ENCODE results near the gene CFAP20DC. TPM values are rescaled to one million over a fixed set of nuclear protein-coding genes. Genes with fewer than 3 reads are reported as not detected.
"Not testable (repeated sequence)": the region's sequence is repeated elsewhere in the genome, so short reads cannot be mapped to it uniquely, and the experiment has no call there.

CFAP20DC gene
- polyA plus RNA-seq, 4 donors, result 0.28 to 0.65 TPM; not detected in 2

- WGBS, 3 donors, result 50 to 67% (median 57%) methylated on average over 3 of the region's 3 CpGs
- no peak for FAIRE-seq
- Histone ChIP-seq H3K9me3 (ENCODE audit: control insufficient read depth in 2 of 2, insufficient read depth in 1 of 2, low read depth in 1 of 2, low read length in 1 of 2) (no peaks in the 10 kb centered on the region), H3K4me1 (ENCODE audit: control insufficient read depth in 3 of 3, insufficient read depth in 2 of 3, low read depth in 1 of 3, low read length in 2 of 3) (peaks cover 0 to 4% (median 3%) of the 10 kb centered on the region in 3 donors), H3K27me3 (ENCODE audit: control insufficient read depth in 3 of 3, insufficient read depth in 3 of 3, low read length in 3 of 3) (no peaks in the 10 kb centered on the region), H3K4me3 (ENCODE audit: low read depth in 1 of 3, low read length in 3 of 3) (no peak overlapping the region), H3K27ac (ENCODE audit: low read depth in 1 of 3, low read length in 2 of 3) (no peak overlapping the region), H3K36me3 (ENCODE audit: control insufficient read depth in 3 of 3, insufficient read depth in 2 of 3, low read depth in 1 of 3, low read length in 3 of 3) (no peaks in the 10 kb centered on the region)
- peak in 1 of 2 donors; percentile 55 for DNase-seq
Observed at GRCh38 chr3:58708116-58708791, 341.6 kb downstream of the CFAP20DC start.

- no peak overlapping the region for H3K4me3 ChIP-seq (ENCODE audit: low read depth in 1 of 3, low read length in 3 of 3)
- no peaks in the 10 kb centered on the region for H3K27me3 ChIP-seq (ENCODE audit: control insufficient read depth in 3 of 3, insufficient read depth in 3 of 3, low read length in 3 of 3)
- no peak for DNase-seq
- H3K27ac ChIP-seq (ENCODE audit: low read depth in 1 of 3, low read length in 2 of 3), result no peak overlapping the region
- no peak for FAIRE-seq
- H3K36me3 ChIP-seq (ENCODE audit: control insufficient read depth in 3 of 3, insufficient read depth in 2 of 3, low read depth in 1 of 3, low read length in 3 of 3), result no peaks in the 10 kb centered on the region
- 85 to 90% (median 85%) methylated on average over 3 of the region's 3 CpGs for WGBS, 3 donors
- H3K9me3 ChIP-seq (ENCODE audit: control insufficient read depth in 2 of 2, insufficient read depth in 1 of 2, low read depth in 1 of 2, low read length in 1 of 2), result no peaks in the 10 kb centered on the region
- H3K4me1 ChIP-seq (ENCODE audit: control insufficient read depth in 3 of 3, insufficient read depth in 2 of 3, low read depth in 1 of 3, low read length in 2 of 3), result peaks cover 0 to 4% (median 3%) of the 10 kb centered on the region in 3 donors
Observed at GRCh38 chr3:58707390-58707930, 342.4 kb downstream of the CFAP20DC start.

DNA sequence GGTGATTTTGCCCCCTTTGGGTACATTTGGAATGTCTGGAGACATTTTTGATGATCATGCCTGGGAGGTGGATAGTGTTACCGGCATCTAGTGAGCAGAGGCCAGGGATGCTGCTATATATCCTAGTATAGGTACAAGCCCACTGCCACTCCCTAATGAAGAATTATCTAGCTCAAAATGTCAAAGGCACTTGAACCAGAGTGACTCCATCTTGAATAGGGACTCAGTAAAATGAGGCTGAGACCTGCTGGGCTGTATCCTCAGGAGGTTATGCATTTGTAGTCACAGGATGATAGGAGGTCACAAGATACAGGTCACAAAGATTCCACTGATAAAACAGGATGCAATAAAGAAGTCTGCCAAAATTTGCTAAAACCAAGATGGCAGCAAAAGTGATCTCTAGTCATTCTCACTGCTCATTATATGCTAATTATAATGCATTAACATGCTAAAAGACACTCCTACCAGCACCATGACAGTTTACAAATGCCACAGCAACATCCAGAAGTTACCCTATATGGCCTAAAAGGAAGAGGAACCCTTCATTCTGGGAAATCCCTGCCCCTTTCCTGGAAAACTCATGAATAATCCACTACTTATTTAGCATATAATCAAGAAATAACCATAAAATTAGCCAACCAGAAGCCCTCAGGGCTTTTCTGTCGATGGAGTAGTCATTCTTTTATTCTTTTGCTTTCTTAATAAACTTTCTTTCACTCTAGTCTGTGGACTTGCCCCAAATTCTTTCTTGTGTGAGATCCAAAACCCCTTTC is 343.2 kb downstream of the CFAP20DC start:
- WGBS, 3 donors, result 84 to 94% (median 88%) methylated on average over 2 of the region's 2 CpGs
- Histone ChIP-seq H3K27ac (ENCODE audit: low read depth in 1 of 3, low read length in 2 of 3) (no peak overlapping the region), H3K9me3 (ENCODE audit: control insufficient read depth in 2 of 2, insufficient read depth in 1 of 2, low read depth in 1 of 2, low read length in 1 of 2) (no peaks in the 10 kb centered on the region), H3K36me3 (ENCODE audit: control insufficient read depth in 3 of 3, insufficient read depth in 2 of 3, low read depth in 1 of 3, low read length in 3 of 3) (no peaks in the 10 kb centered on the region), H3K4me1 (ENCODE audit: control insufficient read depth in 3 of 3, insufficient read depth in 2 of 3, low read depth in 1 of 3, low read length in 2 of 3) (peaks cover 0 to 4% (median 3%) of the 10 kb centered on the region in 3 donors), H3K27me3 (ENCODE audit: control insufficient read depth in 3 of 3, insufficient read depth in 3 of 3, low read length in 3 of 3) (no peaks in the 10 kb centered on the region), H3K4me3 (ENCODE audit: low read depth in 1 of 3, low read length in 3 of 3) (no peak overlapping the region)
- FAIRE-seq (no peak), DNase-seq (no peak)

GRCh38 chr3:58704745-58705144 is 345.1 kb downstream of the CFAP20DC start:
- Histone ChIP-seq H3K27ac (ENCODE audit: low read depth in 1 of 3, low read length in 2 of 3) (no peak overlapping the region), H3K36me3 (ENCODE audit: control insufficient read depth in 3 of 3, insufficient read depth in 2 of 3, low read depth in 1 of 3, low read length in 3 of 3) (no peaks in the 10 kb centered on the region), H3K9me3 (ENCODE audit: control insufficient read depth in 2 of 2, insufficient read depth in 1 of 2, low read depth in 1 of 2, low read length in 1 of 2) (no peaks in the 10 kb centered on the region), H3K27me3 (ENCODE audit: control insufficient read depth in 3 of 3, insufficient read depth in 3 of 3, low read length in 3 of 3) (peaks cover 0 to 4% (median 0%) of the 10 kb centered on the region in 3 donors), H3K4me3 (ENCODE audit: low read depth in 1 of 3, low read length in 3 of 3) (no peak overlapping the region), H3K4me1 (ENCODE audit: control insufficient read depth in 3 of 3, insufficient read depth in 2 of 3, low read depth in 1 of 3, low read length in 2 of 3) (peaks cover 0 to 4% (median 3%) of the 10 kb centered on the region in 3 donors)
- 19 to 44% (median 35%) methylated on average over 2 of the region's 2 CpGs for WGBS, 3 donors
- DNase-seq (no peak), FAIRE-seq (no peak)

DNA sequence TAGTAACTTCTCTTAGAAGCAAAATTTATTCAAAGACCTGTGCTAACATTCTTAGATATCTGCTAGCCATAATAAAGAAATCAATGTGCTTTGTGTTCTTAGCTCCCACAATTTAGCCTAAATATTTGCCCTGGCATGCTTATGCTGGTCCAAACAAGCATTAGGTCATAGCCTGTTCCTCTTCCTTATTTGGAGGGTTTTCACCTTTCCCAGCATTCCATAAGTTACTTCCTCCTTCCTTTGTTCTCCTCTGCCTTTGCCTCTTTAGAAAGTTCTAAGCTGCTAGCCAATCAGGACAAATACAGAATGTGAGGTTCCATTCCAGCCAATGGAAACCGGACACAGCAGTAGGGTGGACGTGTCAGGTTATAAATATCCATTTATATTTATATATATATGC is 345.5 kb downstream of the CFAP20DC start:
- H3K4me3 ChIP-seq (ENCODE audit: low read depth in 1 of 3, low read length in 3 of 3); H3K4me1 ChIP-seq (ENCODE audit: control insufficient read depth in 3 of 3, insufficient read depth in 2 of 3, low read depth in 1 of 3, low read length in 2 of 3); H3K27me3 ChIP-seq (ENCODE audit: control insufficient read depth in 3 of 3, insufficient read depth in 3 of 3, low read length in 3 of 3); FAIRE-seq; H3K36me3 ChIP-seq (ENCODE audit: control insufficient read depth in 3 of 3, insufficient read depth in 2 of 3, low read depth in 1 of 3, low read length in 3 of 3); H3K9me3 ChIP-seq (ENCODE audit: control insufficient read depth in 2 of 2, insufficient read depth in 1 of 2, low read depth in 1 of 2, low read length in 1 of 2); DNase-seq; H3K27ac ChIP-seq (ENCODE audit: low read depth in 1 of 3, low read length in 2 of 3): not testable (repeated sequence)
- 88 to 93% (median 90%) methylated on average over 2 of the region's 2 CpGs for WGBS, 3 donors

- Histone ChIP-seq H3K4me1 (ENCODE audit: control insufficient read depth in 3 of 3, insufficient read depth in 2 of 3, low read depth in 1 of 3, low read length in 2 of 3) (peaks cover 0 to 5% (median 3%) of the 10 kb centered on the region in 3 donors), H3K9me3 (ENCODE audit: control insufficient read depth in 2 of 2, insufficient read depth in 1 of 2, low read depth in 1 of 2, low read length in 1 of 2) (no peaks in the 10 kb centered on the region), H3K36me3 (ENCODE audit: control insufficient read depth in 3 of 3, insufficient read depth in 2 of 3, low read depth in 1 of 3, low read length in 3 of 3) (no peaks in the 10 kb centered on the region), H3K27ac (ENCODE audit: low read depth in 1 of 3, low read length in 2 of 3) (no peak overlapping the region), H3K4me3 (ENCODE audit: low read depth in 1 of 3, low read length in 3 of 3) (no peak overlapping the region), H3K27me3 (ENCODE audit: control insufficient read depth in 3 of 3, insufficient read depth in 3 of 3, low read length in 3 of 3) (peaks cover 0 to 4% (median 0%) of the 10 kb centered on the region in 3 donors)
- FAIRE-seq (no peak), DNase-seq (no peak)
Observed at GRCh38 chr3:58698246-58698645, 351.6 kb downstream of the CFAP20DC start.

GRCh38 chr3:58697561-58697960 is 352.3 kb downstream of the CFAP20DC start:
- Histone ChIP-seq H3K9me3 (ENCODE audit: control insufficient read depth in 2 of 2, insufficient read depth in 1 of 2, low read depth in 1 of 2, low read length in 1 of 2) (no peaks in the 10 kb centered on the region), H3K27ac (ENCODE audit: low read depth in 1 of 3, low read length in 2 of 3) (peak overlapping the region in 2 of 3 donors; percentile 23 to 68), H3K4me3 (ENCODE audit: low read depth in 1 of 3, low read length in 3 of 3) (no peak overlapping the region), H3K4me1 (ENCODE audit: control insufficient read depth in 3 of 3, insufficient read depth in 2 of 3, low read depth in 1 of 3, low read length in 2 of 3) (peaks cover 0 to 5% (median 3%) of the 10 kb centered on the region in 3 donors), H3K27me3 (ENCODE audit: control insufficient read depth in 3 of 3, insufficient read depth in 3 of 3, low read length in 3 of 3) (peaks cover 0 to 4% (median 0%) of the 10 kb centered on the region in 3 donors), H3K36me3 (ENCODE audit: control insufficient read depth in 3 of 3, insufficient read depth in 2 of 3, low read depth in 1 of 3, low read length in 3 of 3) (no peaks in the 10 kb centered on the region)
- DNase-seq, result peak in 1 of 2 donors; percentile 48
- no peak for FAIRE-seq

DNA sequence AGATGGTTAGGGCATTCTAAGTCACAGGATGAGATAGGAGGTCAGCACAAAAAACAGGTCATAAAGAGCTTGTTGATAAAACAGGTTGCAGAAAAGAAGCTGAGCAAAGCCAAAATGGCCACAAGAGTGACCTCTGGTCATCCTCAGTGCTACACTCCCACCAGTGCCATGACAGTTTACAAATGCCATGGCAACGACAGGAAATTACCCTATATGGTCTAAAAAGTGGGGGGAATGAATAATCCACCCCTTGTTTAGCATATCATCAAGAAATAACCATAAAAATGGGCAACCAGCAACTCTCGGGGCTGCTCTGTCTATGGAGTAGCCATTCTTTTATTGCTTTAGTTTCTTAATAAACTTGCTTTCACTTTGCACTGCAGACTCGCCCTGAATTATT is 353.0 kb downstream of the CFAP20DC start:
- not testable (repeated sequence) for H3K4me1 ChIP-seq (ENCODE audit: control insufficient read depth in 3 of 3, insufficient read depth in 2 of 3, low read depth in 1 of 3, low read length in 2 of 3); FAIRE-seq; H3K9me3 ChIP-seq (ENCODE audit: control insufficient read depth in 2 of 2, insufficient read depth in 1 of 2, low read depth in 1 of 2, low read length in 1 of 2); H3K36me3 ChIP-seq (ENCODE audit: control insufficient read depth in 3 of 3, insufficient read depth in 2 of 3, low read depth in 1 of 3, low read length in 3 of 3); H3K4me3 ChIP-seq (ENCODE audit: low read depth in 1 of 3, low read length in 3 of 3); H3K27me3 ChIP-seq (ENCODE audit: control insufficient read depth in 3 of 3, insufficient read depth in 3 of 3, low read length in 3 of 3)
- WGBS, 3 donors, result 15 to 55% (median 37%) methylated on average over 3 of the region's 3 CpGs
- DNase-seq, result peak in 1 of 2 donors; percentile 38
- peak overlapping the region in 2 of 3 donors; percentile 68 to 89 for H3K27ac ChIP-seq (ENCODE audit: low read depth in 1 of 3, low read length in 2 of 3)
